AG04450 (cell line): Measurements from ENCODE around the gene METRN. TPM values are rescaled to one million over a fixed set of nuclear protein-coding genes. Genes with fewer than 3 reads are reported as not detected.

ENCODE experiments used
- CTCF ChIA-PET: fragments of 300-600, 350-600 bp; formaldehyde crosslinking; extraction: SDS; loops from one replicate; lab custom pipeline; 2022; ENCODE audit warnings: antibody characterized with exemption, inconsistent platforms; lab: Charles Lee
- POLR2A ChIA-PET: fragments of 350-600 bp; formaldehyde crosslinking; extraction: SDS; loops from one replicate; lab custom pipeline; 2021; ENCODE audit warnings: antibody characterized with exemption, inconsistent platforms; lab: Yijun Ruan, JAX
- DNase-seq: peaks from one replicate; pipeline ENCODE4 v3.0.0-alpha.2; 2011; ENCODE audit warnings: low read depth, low spot score
- H3K27ac ChIP-seq: one replicate; pipeline ENCODE4 v1.5.1; 2012; ENCODE audit warnings: low read depth, low read length, control low read depth
- H3K27me3 ChIP-seq: one replicate; pipeline ENCODE4 v1.6.0; 2012; ENCODE audit warnings: low read length; ENCODE audit not compliant: control insufficient read depth, insufficient read depth
- H3K4me3 ChIP-seq: 2 replicates; pipeline ENCODE4 v1.5.1; 2011; ENCODE audit warnings: mild to moderate bottlenecking, low read depth, low read length, control low read depth
- H3K9me3 ChIP-seq: 2 replicates; pipeline ENCODE4 v1.5.1; 2012; ENCODE audit warnings: low read length; ENCODE audit not compliant: control insufficient read depth, insufficient read depth
- polyA plus RNA-seq: library from polyadenylated mRNA; depleted of rRNA; stranded (reverse); fragments of >200 nt; gene quantifications from 2 replicates; pipeline ENCODE4 v1.2.3, GENCODE V29; 2011
- TF ChIP-seq, protein P1 (sequence below): IDR thresholded peaks from 2 replicates; pipeline ENCODE4 v1.5.1; 2011; ENCODE audit warnings: low read depth, low read length, control low read depth, inconsistent platforms

The METRN gene
- polyA plus RNA-seq, 1 experiment: 20.0 TPM

DNA sequence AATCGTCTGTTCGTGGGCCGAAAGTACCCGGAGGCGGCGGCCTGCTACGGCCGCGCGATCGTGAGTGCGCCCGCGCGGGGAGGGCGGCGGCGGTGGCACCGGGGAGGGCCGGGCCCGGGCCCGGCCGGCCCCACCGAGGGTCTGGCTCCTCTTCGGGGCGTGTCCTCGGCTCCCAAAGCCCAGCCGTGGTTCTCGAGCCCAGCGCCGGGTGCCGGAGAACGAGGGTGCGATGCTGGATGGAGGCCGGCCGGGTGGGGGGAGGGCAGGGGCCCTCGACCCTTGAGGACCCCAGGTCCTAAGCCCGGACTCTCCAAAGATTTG is 34.3 kb upstream of the METRN start:
- Histone ChIP-seq H3K4me3 (peak overlapping the region; percentile 73), H3K27ac (peak overlapping the region; percentile 31), H3K27me3 (no peaks in the 10 kb centered on the region), H3K9me3 (peaks cover 15% of the 10 kb centered on the region; the same call in 1 of the 2 replicates)
- CTCF ChIA-PET: no interaction called here
- TF ChIP-seq, protein P1, sequence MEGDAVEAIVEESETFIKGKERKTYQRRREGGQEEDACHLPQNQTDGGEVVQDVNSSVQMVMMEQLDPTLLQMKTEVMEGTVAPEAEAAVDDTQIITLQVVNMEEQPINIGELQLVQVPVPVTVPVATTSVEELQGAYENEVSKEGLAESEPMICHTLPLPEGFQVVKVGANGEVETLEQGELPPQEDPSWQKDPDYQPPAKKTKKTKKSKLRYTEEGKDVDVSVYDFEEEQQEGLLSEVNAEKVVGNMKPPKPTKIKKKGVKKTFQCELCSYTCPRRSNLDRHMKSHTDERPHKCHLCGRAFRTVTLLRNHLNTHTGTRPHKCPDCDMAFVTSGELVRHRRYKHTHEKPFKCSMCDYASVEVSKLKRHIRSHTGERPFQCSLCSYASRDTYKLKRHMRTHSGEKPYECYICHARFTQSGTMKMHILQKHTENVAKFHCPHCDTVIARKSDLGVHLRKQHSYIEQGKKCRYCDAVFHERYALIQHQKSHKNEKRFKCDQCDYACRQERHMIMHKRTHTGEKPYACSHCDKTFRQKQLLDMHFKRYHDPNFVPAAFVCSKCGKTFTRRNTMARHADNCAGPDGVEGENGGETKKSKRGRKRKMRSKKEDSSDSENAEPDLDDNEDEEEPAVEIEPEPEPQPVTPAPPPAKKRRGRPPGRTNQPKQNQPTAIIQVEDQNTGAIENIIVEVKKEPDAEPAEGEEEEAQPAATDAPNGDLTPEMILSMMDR: no peak
- DNase-seq: no peak
- POLR2A ChIA-PET: interaction anchor here (0.8 to 1.6 kb wide), 3 partner anchors 9 to 14 kb away, joined by 4 to 10 read pairs (median 4); partner anchors contain the start of gene WDR24

DNA sequence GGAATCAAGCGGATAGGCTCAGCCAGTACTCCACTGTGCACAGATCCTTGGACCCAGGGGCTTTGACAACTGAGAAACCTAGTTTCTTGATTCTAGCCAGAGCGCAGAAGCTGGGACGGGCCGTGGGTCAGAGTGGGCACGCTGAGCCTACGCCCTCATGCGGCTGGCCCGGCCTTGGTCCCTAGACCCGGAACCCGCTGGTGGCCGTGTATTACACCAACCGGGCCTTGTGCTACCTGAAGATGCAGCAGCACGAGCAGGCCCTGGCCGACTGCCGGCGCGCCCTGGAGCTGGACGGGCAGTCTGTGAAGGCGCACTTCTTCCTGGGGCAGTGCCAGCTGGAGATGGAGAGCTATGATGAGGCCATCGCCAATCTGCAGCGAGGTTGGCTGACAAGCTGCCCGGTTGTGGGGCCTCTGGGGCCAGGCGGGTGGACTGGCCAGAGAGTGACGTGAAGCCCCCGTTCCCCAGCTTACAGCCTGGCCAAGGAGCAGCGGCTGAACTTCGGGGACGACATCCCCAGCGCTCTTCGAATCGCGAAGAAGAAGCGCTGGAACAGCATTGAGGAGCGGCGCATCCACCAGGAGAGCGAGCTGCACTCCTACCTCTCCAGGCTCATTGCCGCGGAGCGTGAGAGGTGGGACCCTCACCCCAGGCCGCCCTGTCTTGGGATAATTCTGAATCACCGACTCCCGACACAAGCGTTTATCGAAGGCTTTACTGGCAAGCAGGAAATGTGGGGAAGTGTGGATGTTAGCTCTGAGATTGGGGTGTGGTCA is 33.8 kb upstream of the METRN start:
- TF ChIP-seq, protein P1: no peak
- Histone ChIP-seq H3K27ac (peak overlapping the region; percentile 31), H3K9me3 (peaks cover 16% of the 10 kb centered on the region; the same call in 1 of the 2 replicates), H3K27me3 (no peaks in the 10 kb centered on the region), H3K4me3 (peak overlapping the region; percentile 73)
- CTCF ChIA-PET: interaction anchor here (1.3 kb wide), 1 partner anchor 14 kb away, joined by 5 read pairs; the partner anchor contains the start of gene RHOT2
- POLR2A ChIA-PET: interaction anchor here (0.8 to 1.6 kb wide), 3 partner anchors 9 to 14 kb away, joined by 4 to 10 read pairs (median 4); partner anchors contain the start of gene WDR24
- DNase-seq: no peak

DNA sequence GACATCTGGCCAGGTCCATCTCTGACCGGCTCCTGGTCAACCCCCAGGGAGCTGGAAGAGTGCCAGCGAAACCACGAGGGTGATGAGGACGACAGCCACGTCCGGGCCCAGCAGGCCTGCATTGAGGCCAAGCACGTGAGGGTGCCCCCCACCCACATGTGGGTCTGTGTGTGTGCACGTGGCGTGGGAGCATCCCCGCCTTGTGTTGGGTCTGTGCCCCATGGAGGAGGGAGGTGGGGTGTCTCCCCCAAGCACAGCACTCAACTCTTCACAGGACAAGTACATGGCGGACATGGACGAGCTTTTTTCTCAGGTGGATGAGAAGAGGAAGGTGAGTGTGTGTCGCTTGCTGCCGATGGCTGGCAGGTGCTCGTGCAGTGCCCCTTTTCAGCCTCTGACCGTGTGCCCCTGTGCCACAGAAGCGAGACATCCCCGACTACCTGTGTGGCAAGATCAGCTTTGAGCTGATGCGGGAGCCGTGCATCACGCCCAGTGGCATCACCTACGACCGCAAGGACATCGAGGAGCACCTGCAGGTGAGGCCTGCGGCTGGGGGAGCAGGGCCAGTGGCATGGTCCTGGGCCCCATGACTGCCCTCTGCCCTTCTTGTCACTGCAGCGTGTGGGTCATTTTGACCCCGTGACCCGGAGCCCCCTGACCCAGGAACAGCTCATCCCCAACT is 33.0 kb upstream of the METRN start:
- Histone ChIP-seq H3K9me3 (peaks cover 16% of the 10 kb centered on the region; the same call in 1 of the 2 replicates), H3K4me3 (peak overlapping the region; percentile 73), H3K27ac (no peak overlapping the region), H3K27me3 (no peaks in the 10 kb centered on the region)
- no peak for DNase-seq
- ChIA-PET POLR2A (no interaction called here), CTCF (interaction anchor here (1.3 kb wide), 1 partner anchor 14 kb away, joined by 5 read pairs; the partner anchor contains the start of gene RHOT2)
- TF ChIP-seq, protein P1: no peak

DNA sequence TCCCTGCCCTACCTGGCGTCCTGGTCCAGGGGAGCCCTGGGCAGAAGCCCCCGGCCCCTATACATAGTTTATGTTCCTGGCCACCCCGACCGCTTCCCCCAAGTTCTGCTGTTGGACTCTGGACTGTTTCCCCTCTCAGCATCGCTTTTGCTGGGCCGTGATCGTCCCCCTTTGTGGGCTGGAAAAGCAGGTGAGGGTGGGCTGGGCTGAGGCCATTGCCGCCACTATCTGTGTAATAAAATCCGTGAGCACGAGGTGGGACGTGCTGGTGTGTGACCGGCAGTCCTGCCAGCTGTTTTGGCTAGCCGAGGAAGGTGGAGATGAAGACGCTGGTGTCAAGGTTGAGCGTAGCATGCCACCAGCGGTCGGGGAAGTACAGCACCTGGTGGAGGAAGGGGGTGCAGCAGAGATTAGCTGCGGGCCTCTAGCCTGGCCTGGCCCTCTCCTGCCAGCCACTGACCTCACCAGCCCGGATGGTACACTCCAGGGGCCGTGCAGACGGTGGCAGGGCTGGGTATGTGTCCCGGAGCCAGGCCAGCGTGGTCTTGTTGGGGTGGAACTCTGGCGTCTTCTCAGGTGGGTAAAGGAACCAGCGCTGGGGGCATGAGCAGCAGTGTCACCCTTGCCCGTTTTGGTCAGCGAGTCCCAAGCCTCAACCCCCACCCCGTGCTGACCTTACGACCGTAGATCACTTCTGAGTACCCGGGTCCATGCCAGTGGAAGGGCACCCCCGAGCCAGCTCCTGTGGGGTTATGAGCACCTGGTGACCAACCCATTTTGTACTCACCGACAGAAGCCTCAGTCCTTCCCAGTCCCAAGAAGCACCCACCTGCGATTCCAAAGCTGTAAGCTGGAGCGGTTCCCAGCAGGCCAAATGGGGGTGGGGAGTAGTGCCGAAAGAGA is 32.2 kb upstream of the METRN start:
- peak overlapping the region; percentile 70 for H3K4me3 ChIP-seq

More for the DNA sequence above, 32.2 kb upstream of the METRN start:
- CTCF ChIA-PET: no interaction called here
- peaks cover 16% of the 10 kb centered on the region; the same call in 1 of the 2 replicates for H3K9me3 ChIP-seq
- DNase-seq: no peak
- TF ChIP-seq, protein P1: no peak
- H3K27ac ChIP-seq: no peak overlapping the region
- H3K27me3 ChIP-seq: no peaks in the 10 kb centered on the region
- POLR2A ChIA-PET: no interaction called here
